Measurements from ENCODE around the gene SUSD2.

DNA sequence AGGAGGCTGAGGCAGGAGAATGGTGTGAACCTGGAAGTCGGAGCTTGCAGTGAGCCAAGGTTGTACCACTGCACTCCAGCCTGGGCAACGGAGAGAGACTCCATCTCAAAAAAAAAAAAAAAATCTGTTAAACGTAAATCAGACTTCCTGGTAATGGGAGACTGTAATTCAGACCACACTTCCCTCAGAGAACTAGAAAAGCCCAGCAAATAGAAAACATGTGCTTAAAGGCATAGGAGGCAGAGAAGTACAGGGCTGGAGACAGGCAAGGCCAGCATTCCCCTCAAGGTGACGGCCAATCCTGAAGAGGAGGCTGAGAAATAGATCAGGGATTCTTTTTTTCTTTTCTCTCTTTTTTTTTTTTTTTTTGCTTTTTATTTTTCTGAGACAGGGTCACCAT is 55.4 kb downstream of the SUSD2 start:
- TF ChIP-seq, protein P1, sequence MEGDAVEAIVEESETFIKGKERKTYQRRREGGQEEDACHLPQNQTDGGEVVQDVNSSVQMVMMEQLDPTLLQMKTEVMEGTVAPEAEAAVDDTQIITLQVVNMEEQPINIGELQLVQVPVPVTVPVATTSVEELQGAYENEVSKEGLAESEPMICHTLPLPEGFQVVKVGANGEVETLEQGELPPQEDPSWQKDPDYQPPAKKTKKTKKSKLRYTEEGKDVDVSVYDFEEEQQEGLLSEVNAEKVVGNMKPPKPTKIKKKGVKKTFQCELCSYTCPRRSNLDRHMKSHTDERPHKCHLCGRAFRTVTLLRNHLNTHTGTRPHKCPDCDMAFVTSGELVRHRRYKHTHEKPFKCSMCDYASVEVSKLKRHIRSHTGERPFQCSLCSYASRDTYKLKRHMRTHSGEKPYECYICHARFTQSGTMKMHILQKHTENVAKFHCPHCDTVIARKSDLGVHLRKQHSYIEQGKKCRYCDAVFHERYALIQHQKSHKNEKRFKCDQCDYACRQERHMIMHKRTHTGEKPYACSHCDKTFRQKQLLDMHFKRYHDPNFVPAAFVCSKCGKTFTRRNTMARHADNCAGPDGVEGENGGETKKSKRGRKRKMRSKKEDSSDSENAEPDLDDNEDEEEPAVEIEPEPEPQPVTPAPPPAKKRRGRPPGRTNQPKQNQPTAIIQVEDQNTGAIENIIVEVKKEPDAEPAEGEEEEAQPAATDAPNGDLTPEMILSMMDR (IDR thresholded peaks at IDR 0.05; ENCODE audit: low read depth, low read length, poor library complexity, severe bottlenecking), result no peak
- TF ChIP-seq EZH2phosphoT487 (IDR thresholded peaks at IDR 0.05; ENCODE audit: borderline replicate concordance, low read length), result no peak
